Activated CD8-positive, alpha-beta memory T cell treated with anti-CD3 and anti-CD28 coated beads, Interleukin-2, amount 10 ng/mL, durations not matched to agents 7 days and 5 days (primary cell): ENCODE data around the gene MRPL49. TPM values are rescaled to one million over a fixed set of nuclear protein-coding genes. Genes with fewer than 3 reads are reported as not detected.

Experiments used
- ATAC-seq: fragments of 150-1000 bp; cut with Tn5 transposase; one replicate; pipeline ENCODE4 v1.10.0; 2021; ENCODE audit warnings: moderate library complexity
- CTCF ChIA-PET: fragments of 350-600 bp; sonication (Branson Sonifier 250); formaldehyde crosslinking; loops from one replicate; lab custom pipeline; 2021; ENCODE audit warnings: antibody characterized with exemption; lab: Charles Lee
- DNase-seq: peaks from one replicate; pipeline ENCODE4 v3.0.0-alpha.2; 2020
- H3K27ac Mint-ChIP-seq: one replicate; pipeline ENCODE4 v1.8.0; 2021; ENCODE audit warnings: mild to moderate bottlenecking, mixed read lengths
- H3K27me3 Mint-ChIP-seq: one replicate; pipeline ENCODE4 v1.8.0; 2021; ENCODE audit warnings: mixed read lengths
- H3K36me3 Mint-ChIP-seq: one replicate; pipeline ENCODE4 v1.8.0; 2021; ENCODE audit warnings: mild to moderate bottlenecking, mixed read lengths
- H3K4me1 Mint-ChIP-seq: one replicate; pipeline ENCODE4 v1.8.0; 2021; ENCODE audit warnings: mixed read lengths
- H3K4me3 Mint-ChIP-seq: one replicate; pipeline ENCODE4 v1.8.0; 2021; ENCODE audit warnings: mild to moderate bottlenecking, moderate library complexity, mixed read lengths
- H3K9me3 Mint-ChIP-seq: one replicate; pipeline ENCODE4 v1.8.0; 2022; ENCODE audit warnings: low read depth, mixed read lengths
- total RNA-seq, 2 experiments: library from RNA; stranded (reverse); gene quantifications; one replicate each; pipeline ENCODE4 v1.2.3, GENCODE V29; 2021

Gene MRPL49
- total RNA-seq, 2 experiments from 2014 or later, result 42.0 to 61.7 TPM

DNA sequence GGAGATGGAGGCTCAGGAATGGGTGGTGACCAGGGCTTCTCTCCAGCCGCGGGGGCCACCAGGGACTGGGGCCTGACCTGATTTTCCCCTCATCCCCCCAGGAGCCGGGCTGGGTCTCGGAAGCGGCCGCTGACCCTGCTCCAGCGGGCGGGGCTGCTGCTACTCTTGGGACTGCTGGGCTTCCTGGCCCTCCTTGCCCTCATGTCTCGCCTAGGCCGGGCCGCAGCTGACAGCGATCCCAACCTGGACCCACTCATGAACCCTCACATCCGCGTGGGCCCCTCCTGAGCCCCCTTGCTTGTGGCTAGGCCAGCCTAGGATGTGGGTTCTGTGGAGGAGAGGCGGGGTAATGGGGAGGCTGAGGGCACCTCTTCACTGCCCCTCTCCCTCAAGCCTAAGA lies 34.3 kb upstream of the MRPL49 start:
- CTCF ChIA-PET, result no interaction called here
- H3K36me3 Mint-ChIP-seq, result peaks cover 21% of the 10 kb centered on the region
- H3K27me3 Mint-ChIP-seq, result peaks cover 2% of the 10 kb centered on the region
- H3K4me1 Mint-ChIP-seq, result peaks cover 22% of the 10 kb centered on the region
- DNase-seq (no peak), ATAC-seq (no peak)
- H3K27ac Mint-ChIP-seq, result no peak overlapping the region
- H3K4me3 Mint-ChIP-seq, result no peak overlapping the region
- no peaks in the 10 kb centered on the region for H3K9me3 Mint-ChIP-seq

DNA sequence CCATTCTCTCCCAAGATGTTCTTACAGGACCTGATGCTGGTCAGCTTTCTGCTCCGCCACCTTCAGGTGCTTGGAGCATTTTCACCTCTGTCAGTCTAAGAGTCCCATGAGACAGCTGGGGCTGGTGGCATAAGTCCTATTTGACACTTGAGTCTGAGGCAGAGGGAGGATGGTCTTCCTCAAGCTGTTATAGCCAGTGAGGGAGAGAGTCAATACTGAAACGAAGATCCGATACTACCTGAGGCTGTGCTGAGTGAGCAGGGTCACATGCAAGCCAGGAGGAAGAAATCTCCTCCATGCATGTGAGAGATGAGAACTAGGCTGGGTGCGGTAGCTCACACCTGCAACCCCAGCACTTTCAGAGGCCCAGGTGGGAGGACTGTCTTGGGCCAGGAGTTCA lies 32.5 kb upstream of the MRPL49 start:
- Mint-ChIP-seq H3K4me3 (no peak overlapping the region), H3K9me3 (no peaks in the 10 kb centered on the region), H3K27me3 (no peaks in the 10 kb centered on the region), H3K4me1 (peaks cover 13% of the 10 kb centered on the region), H3K36me3 (peaks cover 13% of the 10 kb centered on the region), H3K27ac (peak overlapping the region; percentile 15)
- ATAC-seq, result no peak
- CTCF ChIA-PET, result interaction anchor here (1.0 to 1.8 kb wide), 3 partner anchors 21 to 27 kb away, joined by 3 to 5 read pairs (median 3); partner anchors contain the start of gene TM7SF2
- DNase-seq, result no peak

DNA sequence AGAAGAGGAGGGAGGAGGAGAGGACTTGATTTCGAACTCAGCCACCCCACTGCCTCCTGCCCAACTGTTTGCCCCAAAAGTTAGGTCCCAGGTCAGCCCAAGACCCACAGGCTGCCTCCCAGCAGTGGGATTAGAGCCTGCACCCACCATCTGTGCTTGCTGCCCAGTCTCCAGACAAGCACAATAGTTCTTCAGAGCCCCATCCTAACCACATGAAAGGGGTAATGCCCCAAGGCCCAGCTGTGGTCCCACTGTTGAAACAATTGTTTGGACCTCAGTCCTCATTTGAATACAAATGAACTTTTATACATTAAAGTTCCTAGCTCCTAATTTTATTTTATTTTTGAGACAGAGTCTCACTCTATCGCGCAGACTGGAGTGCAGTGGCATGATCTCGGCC lies 31.5 kb upstream of the MRPL49 start:
- Mint-ChIP-seq H3K27me3 (no peaks in the 10 kb centered on the region), H3K4me1 (peaks cover 6% of the 10 kb centered on the region), H3K27ac (no peak overlapping the region), H3K36me3 (peaks cover 11% of the 10 kb centered on the region), H3K9me3 (no peaks in the 10 kb centered on the region), H3K4me3 (no peak overlapping the region)
- DNase-seq (no peak), ATAC-seq (no peak)
- CTCF ChIA-PET, result interaction anchor here (0.9 to 1.8 kb wide), 3 partner anchors 12 to 26 kb away, joined by 3 to 5 read pairs (median 4); partner anchors contain the start of gene TM7SF2

DNA sequence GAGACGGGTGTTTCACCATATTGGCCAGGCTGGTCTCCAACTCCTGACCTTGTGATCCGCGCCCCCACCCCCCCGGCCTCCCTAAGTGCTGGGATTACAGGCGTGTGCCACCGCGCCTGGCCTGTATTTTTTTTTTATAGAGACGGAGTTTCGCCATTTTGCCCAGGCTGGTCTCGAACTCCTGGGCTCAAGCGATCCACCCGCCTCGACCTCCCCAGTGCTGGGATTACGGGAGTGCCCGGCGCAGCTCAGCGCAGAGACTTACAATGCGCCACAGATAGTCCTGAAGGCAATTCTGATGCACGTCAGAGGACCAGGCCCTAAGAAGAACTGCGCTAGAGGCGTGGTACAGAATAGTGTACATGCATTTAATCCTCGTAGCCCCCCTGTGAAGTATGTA lies 26.7 kb upstream of the MRPL49 start:
- DNase-seq (no peak), ATAC-seq (no peak)
- Mint-ChIP-seq H3K4me3 (peak overlapping the region; percentile 94), H3K36me3 (peaks cover 6% of the 10 kb centered on the region), H3K27ac (peak overlapping the region; percentile 96), H3K9me3 (no peaks in the 10 kb centered on the region), H3K4me1 (peaks cover 21% of the 10 kb centered on the region), H3K27me3 (no peaks in the 10 kb centered on the region)
- CTCF ChIA-PET, result interaction anchor here (1.2 to 3.8 kb wide), 7 partner anchors 10 to 82 kb away, joined by 3 to 23 read pairs (median 8); partner anchors contain the start of genes ARL2, TM7SF2 and ZNHIT2

DNA sequence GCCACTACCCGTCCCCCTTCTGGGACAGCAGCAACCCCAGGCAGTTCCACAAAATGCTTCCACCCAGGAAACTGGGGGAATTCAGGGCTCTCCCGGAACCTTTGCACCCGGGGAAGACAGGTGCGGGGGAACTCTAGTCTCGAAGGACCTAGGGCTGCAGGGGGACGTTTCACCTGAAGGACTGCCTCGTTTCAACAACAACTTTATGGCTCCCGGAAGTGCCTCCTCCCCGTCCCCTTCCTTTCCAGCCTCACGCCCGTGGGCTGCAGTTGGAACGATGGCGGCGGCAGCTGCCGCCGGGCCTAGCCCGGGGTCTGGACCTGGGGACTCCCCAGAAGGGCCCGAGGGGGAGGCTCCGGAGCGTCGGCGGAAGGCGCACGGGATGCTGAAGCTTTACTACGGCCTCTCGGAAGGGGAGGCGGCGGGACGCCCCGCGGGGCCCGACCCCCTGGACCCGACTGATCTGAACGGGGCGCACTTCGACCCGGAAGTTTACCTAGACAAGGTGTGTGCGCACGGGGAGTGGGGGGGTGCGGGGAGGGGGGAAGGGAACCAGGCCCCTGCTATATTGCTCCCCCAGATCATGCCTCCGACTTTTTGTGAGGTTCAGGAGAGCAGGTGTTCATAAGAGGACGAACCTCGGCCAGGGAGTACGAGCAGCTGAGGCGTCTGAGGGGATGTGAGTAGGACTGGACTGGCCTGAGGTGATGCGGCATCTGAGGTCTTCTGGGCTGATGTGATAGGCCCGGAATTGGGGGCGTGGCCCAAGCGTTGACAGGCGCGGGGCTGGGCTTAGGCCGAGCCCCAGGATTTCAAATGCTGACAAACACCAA lies 25.9 kb upstream of the MRPL49 start, which contains the start of gene VPS51:
TSS of gene VPS51 (plus strand) at position 241 of the 833 bp plus-strand sequence. CDS start at position 278, 37 bp downstream.
- Mint-ChIP-seq H3K4me1 (peaks cover 21% of the 10 kb centered on the region), H3K4me3 (peak within 1 kb of the TSS; percentile 94), H3K36me3 (peaks cover 6% of the 10 kb centered on the region), H3K27ac (peak within 1 kb of the TSS; percentile 96), H3K9me3 (no peaks in the 10 kb centered on the region), H3K27me3 (no peaks in the 10 kb centered on the region)
- ATAC-seq, result peak; percentile 96
- peak; percentile 94 for DNase-seq
- CTCF ChIA-PET, result interaction anchor here (0.5 to 9.1 kb wide), 9 partner anchors 11 to 83 kb away, joined by 3 to 114 read pairs (median 4); partner anchors contain the start of genes ARL2, CDCA5, FAU and MRPL49

DNA sequence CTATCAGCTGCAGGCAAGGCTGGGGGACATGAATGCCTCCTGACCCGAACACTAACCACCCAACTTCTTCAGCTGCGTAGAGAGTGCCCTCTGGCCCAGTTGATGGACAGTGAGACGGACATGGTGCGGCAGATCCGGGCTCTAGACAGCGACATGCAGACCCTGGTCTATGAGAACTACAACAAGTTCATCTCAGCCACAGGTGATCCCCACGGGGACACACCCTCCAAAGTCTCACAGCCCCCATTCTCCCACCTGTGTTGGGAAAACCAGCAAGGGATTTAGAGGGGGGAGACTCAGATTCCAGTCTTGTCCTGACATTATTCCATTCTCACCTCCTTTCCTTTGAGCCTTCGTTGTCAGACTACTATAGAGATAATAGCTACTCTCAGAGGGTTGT lies 25.2 kb upstream of the MRPL49 start:
- H3K27me3 Mint-ChIP-seq, result no peaks in the 10 kb centered on the region
- no peak for ATAC-seq
- H3K4me1 Mint-ChIP-seq, result peaks cover 21% of the 10 kb centered on the region
- no peak for DNase-seq
- peak overlapping the region; percentile 94 for H3K4me3 Mint-ChIP-seq
- peak overlapping the region; percentile 96 for H3K27ac Mint-ChIP-seq
- CTCF ChIA-PET, result interaction anchor here (0.5 to 9.1 kb wide), 10 partner anchors 11 to 83 kb away, joined by 3 to 114 read pairs (median 4); partner anchors contain the start of genes ARL2, CDCA5, FAU and MRPL49
- no peaks in the 10 kb centered on the region for H3K9me3 Mint-ChIP-seq
- H3K36me3 Mint-ChIP-seq, result peaks cover 6% of the 10 kb centered on the region

DNA sequence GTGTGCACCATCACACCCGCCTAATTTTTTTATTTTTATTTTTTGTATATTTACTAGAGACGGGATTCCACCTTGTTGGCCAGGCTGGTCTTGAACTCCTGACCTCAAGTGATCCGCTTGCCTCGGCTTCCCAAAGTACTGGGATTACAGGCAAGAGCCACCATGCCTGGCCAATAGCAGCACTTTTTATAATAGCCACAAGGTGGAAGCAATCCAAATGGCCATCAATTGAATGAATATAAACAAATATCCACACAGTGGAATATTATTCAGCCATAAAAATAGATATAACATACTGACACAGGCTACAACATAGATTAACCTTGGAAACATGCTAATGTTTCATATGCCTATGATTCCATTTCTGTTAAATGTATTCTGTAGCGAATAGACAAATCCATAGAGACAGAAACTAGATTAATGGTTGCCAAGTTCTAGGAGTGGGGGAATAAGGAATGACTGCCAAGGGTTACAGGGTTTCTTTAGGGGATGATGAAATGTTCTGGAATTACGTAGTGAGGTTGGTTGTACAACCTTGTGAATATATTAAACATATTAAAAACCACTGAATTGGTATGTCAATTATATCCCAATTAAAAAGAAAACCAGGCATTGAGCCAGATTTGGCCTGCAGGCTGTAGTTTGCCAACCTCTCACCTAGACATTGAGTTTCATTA lies 21.3 kb upstream of the MRPL49 start:
- H3K9me3 Mint-ChIP-seq, result no peaks in the 10 kb centered on the region
- CTCF ChIA-PET, result interaction anchor here (9.1 kb wide), 1 partner anchor 11 kb away, joined by 114 read pairs; the partner anchor contains the start of gene TM7SF2
- H3K36me3 Mint-ChIP-seq, result peaks cover 13% of the 10 kb centered on the region
- no peaks in the 10 kb centered on the region for H3K27me3 Mint-ChIP-seq
- no peak overlapping the region for H3K4me3 Mint-ChIP-seq
- no peak for DNase-seq
- H3K4me1 Mint-ChIP-seq, result peaks cover 33% of the 10 kb centered on the region
- ATAC-seq, result no peak
- peak overlapping the region; percentile 15 for H3K27ac Mint-ChIP-seq

DNA sequence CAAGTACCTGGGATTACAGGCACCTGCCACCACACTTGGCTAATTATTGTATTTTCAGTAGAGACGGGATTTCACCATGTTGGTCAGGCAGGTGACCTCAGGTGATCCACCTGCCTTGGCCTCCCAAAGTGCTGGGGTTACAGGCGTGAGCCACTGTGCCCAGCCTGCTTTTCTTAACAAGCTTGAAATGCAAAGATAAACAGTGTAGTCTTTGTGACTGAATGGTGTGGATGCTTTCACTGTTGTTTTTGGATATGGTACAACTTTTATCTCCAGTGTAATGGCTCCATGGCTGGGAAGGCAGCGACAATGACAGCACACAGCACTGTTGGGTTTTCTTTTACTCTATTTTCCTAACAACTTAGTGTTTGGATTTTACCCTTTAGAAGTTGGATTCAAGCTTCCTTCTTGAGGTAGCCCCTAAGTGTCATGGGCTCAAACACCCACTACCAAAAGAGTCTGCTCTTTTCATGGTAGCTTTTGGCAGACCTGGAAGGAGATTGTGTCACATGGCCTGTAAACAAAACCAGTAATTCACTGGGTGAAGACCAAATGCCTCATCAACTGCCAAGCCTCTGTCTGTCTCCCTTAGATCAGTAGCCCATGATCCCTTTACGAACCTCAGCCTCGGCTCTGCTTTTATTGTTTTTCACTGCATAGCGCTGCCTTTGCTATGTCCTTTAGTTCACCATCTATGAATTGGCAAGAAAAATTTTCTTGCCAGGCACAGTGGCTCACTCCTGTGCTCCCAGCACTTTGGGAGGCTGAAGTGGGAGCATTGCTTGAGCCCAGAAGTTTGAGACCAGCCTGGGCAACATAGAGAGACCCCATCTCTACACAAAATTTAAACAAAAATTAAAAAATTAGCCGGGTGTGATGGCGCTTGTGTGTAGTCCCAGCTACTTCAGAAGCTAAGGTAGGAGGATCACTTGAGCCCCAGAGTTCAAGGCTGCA lies 19.7 kb upstream of the MRPL49 start:
- Mint-ChIP-seq H3K36me3 (peaks cover 19% of the 10 kb centered on the region), H3K27me3 (no peaks in the 10 kb centered on the region), H3K27ac (no peak overlapping the region), H3K4me3 (no peak overlapping the region), H3K9me3 (no peaks in the 10 kb centered on the region), H3K4me1 (peaks cover 27% of the 10 kb centered on the region)
- DNase-seq (no peak), ATAC-seq (no peak)
- CTCF ChIA-PET, result interaction anchor here (1.6 to 9.1 kb wide), 3 partner anchors 9 to 79 kb away, joined by 3 to 114 read pairs (median 16); partner anchors contain the start of genes CAPN1, TM7SF2 and ZNHIT2

DNA sequence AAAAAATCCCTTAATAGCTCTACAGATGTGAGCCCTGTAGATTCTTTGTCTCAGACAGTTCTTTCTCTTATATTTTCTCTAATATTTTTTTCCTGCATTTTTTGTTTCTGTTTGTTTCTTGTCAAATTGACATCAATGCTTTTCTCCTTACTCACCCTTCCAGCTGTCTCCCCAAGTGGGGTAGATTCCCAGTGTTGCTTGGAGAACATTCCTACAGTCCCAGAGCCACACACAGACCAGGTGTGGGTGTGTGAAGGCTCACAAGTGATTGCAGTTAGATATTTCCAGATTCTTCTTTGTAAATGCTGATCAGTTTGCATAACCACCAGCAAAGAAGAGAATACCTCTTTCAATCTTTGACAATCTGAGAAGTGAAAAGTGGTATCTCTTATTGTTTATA lies 18.6 kb upstream of the MRPL49 start:
- H3K36me3 Mint-ChIP-seq, result peaks cover 16% of the 10 kb centered on the region
- no peak for ATAC-seq
- no peaks in the 10 kb centered on the region for H3K9me3 Mint-ChIP-seq
- H3K27me3 Mint-ChIP-seq, result no peaks in the 10 kb centered on the region
- CTCF ChIA-PET, result interaction anchor here (0.7 to 9.1 kb wide), 3 partner anchors 8 to 91 kb away, joined by 3 to 114 read pairs (median 16); partner anchors contain the start of genes TM7SF2 and ZNHIT2
- no peak overlapping the region for H3K4me3 Mint-ChIP-seq
- peaks cover 23% of the 10 kb centered on the region for H3K4me1 Mint-ChIP-seq
- DNase-seq, result no peak
- no peak overlapping the region for H3K27ac Mint-ChIP-seq

DNA sequence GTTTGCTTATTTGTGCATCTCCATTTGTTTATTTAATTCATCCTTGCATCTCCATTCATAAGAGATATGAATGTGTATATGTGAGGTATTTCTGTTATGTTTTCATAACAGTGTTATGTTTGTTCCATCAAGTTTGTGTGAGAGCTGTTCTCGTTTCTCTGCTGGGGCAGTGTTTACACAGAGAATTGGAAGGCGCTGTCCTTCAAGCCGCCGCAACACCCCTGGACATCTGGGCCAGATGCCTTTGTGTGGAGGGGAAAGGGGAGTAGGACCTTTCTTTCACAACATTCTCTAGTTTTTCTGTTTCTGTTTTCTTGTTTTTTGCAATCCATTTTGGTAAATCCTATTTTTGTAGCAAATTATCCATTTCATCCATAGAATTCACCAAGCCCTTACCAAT lies 17.5 kb upstream of the MRPL49 start:
- Mint-ChIP-seq H3K4me1 (peaks cover 19% of the 10 kb centered on the region), H3K36me3 (peaks cover 16% of the 10 kb centered on the region), H3K27me3 (no peaks in the 10 kb centered on the region), H3K9me3 (no peaks in the 10 kb centered on the region), H3K27ac (peak overlapping the region; percentile 59), H3K4me3 (no peak overlapping the region)
- DNase-seq (no peak), ATAC-seq (no peak)
- CTCF ChIA-PET, result interaction anchor here (3.7 to 9.1 kb wide), 2 partner anchors 7 to 12 kb away, joined by 16 to 114 read pairs; partner anchors contain the start of genes TM7SF2 and ZNHIT2

DNA sequence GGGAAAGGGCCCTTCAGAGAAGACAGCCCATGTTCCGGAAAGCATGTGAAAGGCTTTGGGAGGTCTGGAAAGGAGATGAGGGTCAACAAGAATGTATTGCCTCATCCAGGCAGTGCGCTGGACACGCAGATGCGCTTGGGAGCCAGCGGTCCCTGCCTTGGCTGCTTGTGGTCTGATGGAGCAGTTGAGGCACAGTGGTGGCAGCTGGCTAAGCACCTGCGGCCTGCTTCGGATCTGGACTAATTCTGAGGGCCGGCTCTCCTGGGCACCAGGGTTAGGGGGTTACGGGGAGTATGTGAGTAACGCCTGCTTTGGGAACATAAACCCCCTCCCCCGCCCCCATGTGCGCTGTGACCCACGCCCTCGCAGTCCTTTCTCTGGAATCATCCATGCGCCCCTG lies 15.0 kb upstream of the MRPL49 start:
- DNase-seq (no peak), ATAC-seq (no peak)
- CTCF ChIA-PET, result interaction anchor here (0.6 to 2.8 kb wide), 2 partner anchors 9 to 11 kb away, joined by 3 to 10 read pairs; partner anchors contain the start of gene ZNHIT2
- Mint-ChIP-seq H3K4me3 (no peak overlapping the region), H3K27me3 (no peaks in the 10 kb centered on the region), H3K27ac (no peak overlapping the region), H3K9me3 (no peaks in the 10 kb centered on the region), H3K36me3 (peaks cover 13% of the 10 kb centered on the region), H3K4me1 (peaks cover 40% of the 10 kb centered on the region)
